Esophagus muscularis mucosa (tissue), 3 donors: ENCODE data around the gene SPON1.

Source experiments
- EP300 ChIP-seq: sonication (generic); formaldehyde crosslinking; IDR thresholded peaks from one replicate; pipeline ENCODE4 v1.6.1; 2017; ENCODE audit warnings: antibody characterized with exemption
- TF ChIP-seq, protein P1 (sequence below), 3 experiments: fragments of 200-600 bp in 2 of 3; fragments of 450-650 bp in 1 of 3; sonication (generic) in 2 of 3; IDR thresholded peaks; one replicate each; pipeline ENCODE4 v1.5.1; 2017 to 2019; ENCODE audit warnings: antibody characterized with exemption in 3 of 3, mild to moderate bottlenecking in 2 of 3, moderate library complexity in 1 of 3

DNA sequence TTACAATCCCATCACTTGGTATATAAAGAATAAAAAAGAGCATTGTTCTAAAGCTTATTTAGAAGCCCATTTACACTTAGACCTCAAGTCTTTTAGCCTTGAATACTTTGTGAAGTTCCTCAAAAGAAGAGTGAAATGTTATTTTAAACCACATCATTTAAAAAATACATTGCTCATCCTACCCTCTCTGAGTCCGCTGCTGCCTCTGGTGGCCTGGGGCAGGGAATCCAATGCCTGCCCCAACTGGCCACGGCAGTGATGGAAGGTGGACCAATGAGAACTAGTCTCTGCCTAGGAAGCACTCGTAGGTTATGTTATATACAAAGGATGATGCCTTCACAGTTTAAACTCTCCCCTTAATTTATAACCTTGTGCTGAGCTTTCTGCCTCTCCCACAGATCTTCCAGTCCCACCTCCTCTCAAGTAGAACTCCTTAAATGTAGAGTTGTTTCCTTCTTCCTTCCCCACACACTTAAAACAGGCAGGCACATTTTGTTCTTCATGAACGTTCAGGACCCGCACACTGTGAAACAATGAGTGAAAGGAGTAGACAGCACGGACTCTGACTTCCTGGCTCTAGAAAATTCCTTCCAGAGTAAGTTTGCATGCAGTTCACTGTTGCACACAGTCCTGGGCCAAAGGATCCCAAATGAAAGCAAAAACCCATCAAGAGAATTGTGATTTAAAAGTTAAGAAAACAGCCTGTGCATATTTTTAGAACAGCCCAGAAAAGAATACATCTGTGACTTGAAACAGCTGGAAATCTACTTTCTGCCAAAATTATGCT is 228.7 kb downstream of the SPON1 start:
- no peak for TF ChIP-seq EP300
- TF ChIP-seq, protein P1, sequence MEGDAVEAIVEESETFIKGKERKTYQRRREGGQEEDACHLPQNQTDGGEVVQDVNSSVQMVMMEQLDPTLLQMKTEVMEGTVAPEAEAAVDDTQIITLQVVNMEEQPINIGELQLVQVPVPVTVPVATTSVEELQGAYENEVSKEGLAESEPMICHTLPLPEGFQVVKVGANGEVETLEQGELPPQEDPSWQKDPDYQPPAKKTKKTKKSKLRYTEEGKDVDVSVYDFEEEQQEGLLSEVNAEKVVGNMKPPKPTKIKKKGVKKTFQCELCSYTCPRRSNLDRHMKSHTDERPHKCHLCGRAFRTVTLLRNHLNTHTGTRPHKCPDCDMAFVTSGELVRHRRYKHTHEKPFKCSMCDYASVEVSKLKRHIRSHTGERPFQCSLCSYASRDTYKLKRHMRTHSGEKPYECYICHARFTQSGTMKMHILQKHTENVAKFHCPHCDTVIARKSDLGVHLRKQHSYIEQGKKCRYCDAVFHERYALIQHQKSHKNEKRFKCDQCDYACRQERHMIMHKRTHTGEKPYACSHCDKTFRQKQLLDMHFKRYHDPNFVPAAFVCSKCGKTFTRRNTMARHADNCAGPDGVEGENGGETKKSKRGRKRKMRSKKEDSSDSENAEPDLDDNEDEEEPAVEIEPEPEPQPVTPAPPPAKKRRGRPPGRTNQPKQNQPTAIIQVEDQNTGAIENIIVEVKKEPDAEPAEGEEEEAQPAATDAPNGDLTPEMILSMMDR (IDR thresholded peaks at IDR 0.05) = no peak
